A549 (cell line): ENCODE measurements around the gene INAFM1. TPM values are rescaled to one million over a fixed set of nuclear protein-coding genes. Genes with fewer than 3 reads are reported as not detected.

Experiments used
- ATAC-seq, 2 experiments: fragments of 200-7000 bp in 1 of 2; fragments of >200 bp in 1 of 2; cut with Nextera tagmentation in 1 of 2; cut with Tn5 transposase in 1 of 2; 3 replicates each; pipeline versions ENCODE4 v1.8.0 to v1.9.1; 2018 to 2020; ENCODE audit warnings: mild to moderate bottlenecking in 1 of 2, moderate library complexity in 1 of 2
- CTCF ChIA-PET: fragments of 300-600 bp; sonication (Branson Sonifier 250); formaldehyde crosslinking; extraction: SDS; loops from one replicate; lab custom pipeline; 2021; ENCODE audit warnings: antibody characterized with exemption, inconsistent platforms; lab: Yijun Ruan, JAX
- POLR2A ChIA-PET: fragments of 350-600 bp; formaldehyde crosslinking; extraction: SDS; loops from one replicate; lab custom pipeline; 2021; ENCODE audit warnings: antibody characterized with exemption, inconsistent platforms; lab: Yijun Ruan, JAX
- DNase-seq, 2 experiments: peaks; one replicate each; pipeline versions ENCODE4 v3.0.0 to v3.0.0-alpha.2; 2011 to 2016; ENCODE audit warnings: low read depth in 1 of 2, low spot score in 1 of 2
- FAIRE-seq: peaks from 2 replicates; lab custom pipeline; 2011; peaks lifted over from hg19 to GRCh38; lab: Jason Lieb, UNC
- H3K27ac ChIP-seq, 2 experiments: fragments of >200 bp; sonication (Bioruptor Twin); formaldehyde crosslinking; 3 replicates each; pipeline ENCODE4 v1.5.1; 2016 to 2017
- H3K4me1 ChIP-seq: fragments of >200 bp; sonication (Bioruptor Twin); formaldehyde crosslinking; 3 replicates; pipeline ENCODE4 v1.6.1; 2016
- H3K4me2 ChIP-seq: fragments of >200 bp; sonication (Bioruptor Twin); formaldehyde crosslinking; 3 replicates; pipeline ENCODE4 v1.6.1; 2016
- H3K4me3 ChIP-seq: fragments of >200 bp; sonication (Bioruptor Twin); formaldehyde crosslinking; 3 replicates; pipeline ENCODE4 v1.5.1; 2016
- H3K9me3 ChIP-seq: fragments of >200 bp; sonication (Bioruptor Twin); formaldehyde crosslinking; 3 replicates; pipeline ENCODE4 v1.6.1; 2016
- BHLHE40 ChIP-seq: IDR thresholded peaks from 2 replicates; pipeline ENCODE4 v1.6.1; 2012; ENCODE audit warnings: low read depth, low read length, inconsistent platforms
- CEBPB ChIP-seq, 2 experiments: fragments of >200 bp in 1 of 2; sonication (Bioruptor Twin) in 1 of 2; formaldehyde crosslinking in 1 of 2; IDR thresholded peaks; 2 replicates each; pipeline ENCODE4 v1.6.1; 2012 to 2016
- CHD2 ChIP-seq: fragments of 150-350 bp; IDR thresholded peaks from 2 replicates; pipeline ENCODE4 v1.6.1; 2014; ENCODE audit warnings: low read length; ENCODE audit not compliant: partially characterized antibody
- CHD4 ChIP-seq: fragments of 200-600 bp; sonication (generic); IDR thresholded peaks from 2 replicates; pipeline ENCODE4 v1.6.1; 2016; ENCODE audit warnings: antibody characterized with exemption, mild to moderate bottlenecking, borderline replicate concordance
- E2F6 ChIP-seq: IDR thresholded peaks from 2 replicates; pipeline ENCODE4 v1.6.1; 2012; ENCODE audit warnings: low read depth, borderline replicate concordance
- EHF ChIP-seq: fragments of 250-450 bp; sonication (Bioruptor Pico); IDR thresholded peaks from 2 replicates; pipeline ENCODE4 v1.5.0; 2020; ENCODE audit warnings: mild to moderate bottlenecking
- EP300 ChIP-seq, 2 experiments: fragments of >200 bp; sonication (Bioruptor Twin); formaldehyde crosslinking; IDR thresholded peaks; 2 replicates in 1 of 2; 3 replicates in 1 of 2; pipeline ENCODE4 v1.6.1; 2016 to 2017
- GATA3 ChIP-seq: IDR thresholded peaks from 2 replicates; pipeline ENCODE4 v1.6.1; 2012; ENCODE audit warnings: borderline replicate concordance
- HDAC2 ChIP-seq: fragments of 200-600 bp; sonication (generic); IDR thresholded peaks from 2 replicates; pipeline ENCODE4 v1.6.1; 2016
- HOXB13 ChIP-seq: fragments of 250-450 bp; sonication (Bioruptor Pico); IDR thresholded peaks from 2 replicates; pipeline ENCODE4 v1.5.0; 2020; ENCODE audit warnings: low read depth, mild to moderate bottlenecking, moderate library complexity
- KDM1A ChIP-seq: fragments of 200-600 bp; sonication (generic); IDR thresholded peaks from 2 replicates; pipeline ENCODE4 v1.6.1; 2016; ENCODE audit warnings: low read depth, mild to moderate bottlenecking
- KDM5A ChIP-seq: fragments of 200-600 bp; sonication (generic); IDR thresholded peaks from 2 replicates; pipeline ENCODE4 v1.6.1; 2016; ENCODE audit warnings: antibody characterized with exemption, mild to moderate bottlenecking
- MAX ChIP-seq: IDR thresholded peaks from 2 replicates; pipeline ENCODE4 v1.6.1; 2012
- MAZ ChIP-seq: fragments of 150-350 bp; IDR thresholded peaks from 2 replicates; pipeline ENCODE4 v1.6.1; 2014; ENCODE audit warnings: antibody characterized with exemption, low read depth, low read length, borderline replicate concordance
- NPAS2 ChIP-seq: fragments of 250-450 bp; sonication (Bioruptor Pico); IDR thresholded peaks from 2 replicates; pipeline ENCODE4 v1.8.0; 2022; ENCODE audit warnings: mild to moderate bottlenecking, moderate library complexity, borderline replicate concordance
- POLR2A ChIP-seq: IDR thresholded peaks from 2 replicates; pipeline ENCODE4 v1.6.1; 2012; ENCODE audit warnings: mild to moderate bottlenecking, low read length
- POLR2AphosphoS2 ChIP-seq: conservative IDR thresholded peaks from 2 replicates; pipeline ENCODE4 v1.6.1; 2012; ENCODE audit warnings: low read length, improper control_type of control experiment, inconsistent platforms
- RAD21 ChIP-seq, 2 experiments: fragments of >200 bp in 1 of 2; sonication (Bioruptor Twin) in 1 of 2; formaldehyde crosslinking in 1 of 2; IDR thresholded peaks in 1 of 2; conservative IDR thresholded peaks in 1 of 2; 2 replicates in 1 of 2; 3 replicates in 1 of 2; pipeline ENCODE4 v1.6.1; 2012 to 2018; ENCODE audit warnings: inconsistent platforms in 1 of 2
- SMC3 ChIP-seq: fragments of >200 bp; sonication (Bioruptor Twin); formaldehyde crosslinking; IDR thresholded peaks from 3 replicates; pipeline ENCODE4 v1.6.1; 2018; ENCODE audit warnings: inconsistent platforms
- TP53 ChIP-seq: fragments of 250-450 bp; sonication (Bioruptor Pico); IDR thresholded peaks from 2 replicates; pipeline ENCODE4 v1.5.0; 2021; ENCODE audit warnings: mild to moderate bottlenecking, moderate library complexity
- USF2 ChIP-seq: fragments of 450-650 bp; IDR thresholded peaks from 2 replicates; pipeline ENCODE4 v1.6.1; 2014; ENCODE audit warnings: antibody characterized with exemption
- ZFP36 ChIP-seq: fragments of 450-650 bp; IDR thresholded peaks from 2 replicates; pipeline ENCODE4 v1.6.1; 2014; ENCODE audit warnings: borderline replicate concordance; ENCODE audit not compliant: partially characterized antibody
- WGBS: methylation state at CpG from one replicate; pipeline ENCODE4 v1.1.6; 2017; ENCODE audit errors: missing lambda C conversion rate; 5-methylcytosine and 5-hydroxymethylcytosine counted together
- polyA plus RNA-seq, 4 experiments: library from polyadenylated mRNA; depleted of rRNA in 3 of 4; stranded (reverse); fragments of >200 nt; fragmentation: RNase III in 1 of 4; extraction: RNeasy Plus Mini Kit Qiagen cat#74134 plus additional on column Dnase treatment in 1 of 4; gene quantifications; 2 replicates in 3 of 4; 3 replicates in 1 of 4; pipeline ENCODE4 v1.2.3, GENCODE V29; 2011 to 2017
- TF ChIP-seq, protein P1 (sequence below): fragments of >200 bp; sonication (Bioruptor Twin); formaldehyde crosslinking; IDR thresholded peaks from 3 replicates; pipeline ENCODE4 v1.5.1; 2016

Gene INAFM1
- polyA plus RNA-seq, 2 of the 4 experiments (the other 2 are of a cell fraction) = 1.5 to 5.5 TPM

DNA sequence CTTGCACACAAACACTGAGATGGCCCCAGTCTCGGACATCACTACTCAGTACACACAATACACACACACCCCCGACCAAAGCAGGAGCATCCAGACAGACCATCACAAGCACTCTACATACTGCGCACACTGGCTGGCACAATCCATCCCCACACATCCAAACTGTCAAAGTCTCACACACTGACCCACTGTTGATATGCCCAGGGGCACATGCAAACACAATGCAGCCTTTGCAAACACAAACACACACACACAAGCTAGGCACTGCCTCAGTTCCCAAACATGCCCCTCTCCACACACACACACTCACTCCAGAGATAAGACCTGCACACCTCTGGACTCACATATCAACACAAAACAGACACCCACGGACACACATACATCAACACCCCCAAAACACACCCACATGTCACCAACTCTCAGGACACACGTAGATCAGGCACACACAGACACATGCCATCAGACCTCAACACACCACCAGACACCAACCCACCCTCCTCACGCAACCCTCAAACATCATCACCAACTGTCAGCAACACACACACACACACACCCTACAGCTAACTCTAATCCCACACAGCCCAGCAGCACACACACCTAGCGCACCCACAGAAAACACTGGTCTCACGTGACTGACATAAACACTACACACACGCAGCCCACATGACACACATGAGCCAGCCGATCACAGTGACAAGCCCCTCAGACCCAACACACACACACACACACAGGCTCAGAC lies 45.6 kb upstream of the INAFM1 start:
- ATAC-seq = peak in 1 of 2 experiments; percentile 8; a peak in 3 of 6 replicates
- no peaks in the 10 kb centered on the region for H3K9me3 ChIP-seq
- POLR2A ChIA-PET = no interaction called here
- WGBS = 40% methylated on average over 10 of the region's 10 CpGs
- TF ChIP-seq CHD2 (no peak), POLR2A (no peak), MAZ (no peak), USF2 (peak; percentile 49), HOXB13 (CRISPR knock-in tag) (no peak), EHF (CRISPR knock-in tag) (no peak), KDM5A (no peak), BHLHE40 (0 out of 2 replicates have a peak, but pooled peaks have one; percentile 35), RAD21 (conservative IDR thresholded peaks at IDR 0.05 in 1 of 2, IDR thresholded peaks at IDR 0.05 in 1 of 2) (no peak), HDAC2 (no peak)
- TF ChIP-seq, protein P1, sequence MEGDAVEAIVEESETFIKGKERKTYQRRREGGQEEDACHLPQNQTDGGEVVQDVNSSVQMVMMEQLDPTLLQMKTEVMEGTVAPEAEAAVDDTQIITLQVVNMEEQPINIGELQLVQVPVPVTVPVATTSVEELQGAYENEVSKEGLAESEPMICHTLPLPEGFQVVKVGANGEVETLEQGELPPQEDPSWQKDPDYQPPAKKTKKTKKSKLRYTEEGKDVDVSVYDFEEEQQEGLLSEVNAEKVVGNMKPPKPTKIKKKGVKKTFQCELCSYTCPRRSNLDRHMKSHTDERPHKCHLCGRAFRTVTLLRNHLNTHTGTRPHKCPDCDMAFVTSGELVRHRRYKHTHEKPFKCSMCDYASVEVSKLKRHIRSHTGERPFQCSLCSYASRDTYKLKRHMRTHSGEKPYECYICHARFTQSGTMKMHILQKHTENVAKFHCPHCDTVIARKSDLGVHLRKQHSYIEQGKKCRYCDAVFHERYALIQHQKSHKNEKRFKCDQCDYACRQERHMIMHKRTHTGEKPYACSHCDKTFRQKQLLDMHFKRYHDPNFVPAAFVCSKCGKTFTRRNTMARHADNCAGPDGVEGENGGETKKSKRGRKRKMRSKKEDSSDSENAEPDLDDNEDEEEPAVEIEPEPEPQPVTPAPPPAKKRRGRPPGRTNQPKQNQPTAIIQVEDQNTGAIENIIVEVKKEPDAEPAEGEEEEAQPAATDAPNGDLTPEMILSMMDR = no peak
- TF ChIP-seq, all 56 proteins: peak for 2
- Histone ChIP-seq H3K4me1 (peaks cover 54% of the 10 kb centered on the region), H3K4me2 (peak overlapping the region; percentile 99), H3K4me3 (peak overlapping the region; percentile 89), H3K27ac (peak overlapping the region; percentile 97 to 98)
- CTCF ChIA-PET = interaction anchor here (1.0 to 24.7 kb wide), 8 partner anchors 10 to 478 kb away, joined by 3 to 893 read pairs (median 3); partner anchors contain the start of gene CCDC9
- DNase-seq (peak in 1 of 2 experiments; percentile 75), FAIRE-seq (no peak)

DNA sequence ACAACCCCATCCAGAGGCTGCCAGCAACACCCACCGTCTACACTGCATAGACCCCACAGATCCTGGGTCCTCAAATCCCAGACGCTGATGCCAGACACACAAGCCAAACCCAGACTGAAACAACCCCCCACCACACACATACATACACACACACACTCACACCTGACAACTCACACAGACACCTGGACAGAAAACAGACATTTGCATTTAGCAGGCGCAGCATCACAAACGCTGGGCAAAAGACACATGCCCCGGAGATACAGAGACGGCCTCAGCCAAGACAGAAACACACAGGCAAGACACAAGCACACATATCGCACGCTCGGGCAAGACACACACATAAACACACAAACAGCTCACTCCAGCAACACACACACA lies 45.0 kb upstream of the INAFM1 start:
- Histone ChIP-seq H3K4me1 (peaks cover 54% of the 10 kb centered on the region), H3K27ac (peak overlapping the region; percentile 87 to 98), H3K4me3 (peak overlapping the region; percentile 89), H3K9me3 (no peaks in the 10 kb centered on the region), H3K4me2 (peak overlapping the region; percentile 99)
- ATAC-seq = no peak
- FAIRE-seq = no peak
- POLR2A ChIA-PET = no interaction called here
- peak in 1 of 2 experiments; percentile 53 for DNase-seq
- 17% methylated on average over 9 of the region's 9 CpGs for WGBS
- CTCF ChIA-PET = interaction anchor here (1.0 to 24.7 kb wide), 7 partner anchors 9 to 37 kb away, joined by 3 to 893 read pairs (median 3); partner anchors contain the start of gene CCDC9
- TF ChIP-seq CEBPB (IDR thresholded peaks at IDR 0.05) (no peak), POLR2AphosphoS2 (no peak), E2F6 (no peak)

- Histone ChIP-seq H3K9me3 (no peaks in the 10 kb centered on the region), H3K4me1 (peaks cover 53% of the 10 kb centered on the region), H3K4me2 (peak overlapping the region; percentile 99), H3K27ac (peak overlapping the region; percentile 87 to 98), H3K4me3 (peak overlapping the region; percentile 89)
- ChIA-PET POLR2A (no interaction called here), CTCF (interaction anchor here (1.0 to 24.7 kb wide), 5 partner anchors 8 to 36 kb away, joined by 3 to 893 read pairs (median 3); partner anchors contain the start of gene CCDC9)
- DNase-seq (peak in 1 of 2 experiments; percentile 59), ATAC-seq (no peak), FAIRE-seq (no peak)
- 4% methylated on average over 22 of the region's 84 CpGs for WGBS
- TF ChIP-seq TP53 (peak; percentile 35; the same call in 1 of the 2 replicates), GATA3 (no peak; the same call in 1 of the 2 replicates), MAZ (0 out of 2 replicates have a peak, but pooled peaks have one; percentile 11), EP300 (IDR thresholded peaks at IDR 0.05) (0 out of 5 replicates have a peak, but pooled peaks of 1 of the 2 experiments have one; percentile 18), USF2 (no peak), POLR2A (no peak), RAD21 (conservative IDR thresholded peaks at IDR 0.05 in 1 of 2, IDR thresholded peaks at IDR 0.05 in 1 of 2) (peak in 1 of 2 experiments; percentile 54; a peak in 3 of 5 replicates), KDM1A (0 out of 2 replicates have a peak, but pooled peaks have one; percentile 94), CHD4 (peak; percentile 82; the same call in 1 of the 2 replicates), ZFP36 (peak; percentile 99), NPAS2 (no peak), MAX (peak; percentile 87), KDM5A (no peak), SMC3 (peak; percentile 84)
Measured at GRCh38 chr19:47230054-47230920, 44.4 kb upstream of the INAFM1 start.
